ENCODE data around the gene MLPH.

Gene MLPH

GRCh38 chr2:237474442-237474911, 12.6 kb upstream of the MLPH start:
- Histone ChIP-seq H3K4me1 (ENCODE audit: insufficient read depth, low read length, poor library complexity, severe bottlenecking) (peaks cover 18% of the 10 kb centered on the region), H3K4me2 (ENCODE audit: low read depth, low read length, poor library complexity, severe bottlenecking) (peak overlapping the region; percentile 80), H3K4me3 (ENCODE audit: low read length, poor library complexity, severe bottlenecking) (peak overlapping the region; percentile 76), H3K9ac (ENCODE audit: low read depth, low read length, poor library complexity, severe bottlenecking) (peak overlapping the region; percentile 84), H3K27me3 (ENCODE audit: insufficient read depth, low read length, poor library complexity, severe bottlenecking) (peaks cover 9% of the 10 kb centered on the region), H3K9me3 (ENCODE audit: insufficient read depth, low read depth, low read length) (no peaks in the 10 kb centered on the region), H4K20me1 (ENCODE audit: insufficient read depth, low read length, poor library complexity, severe bottlenecking) (no peaks in the 10 kb centered on the region), H2AFZ (ENCODE audit: low read length) (no peak overlapping the region), H3F3A (ENCODE audit: low read depth) (no peaks in the 10 kb centered on the region), H3K36me3 (ENCODE audit: insufficient read depth, low read length) (no peaks in the 10 kb centered on the region), H3K9me2 (replicated peaks; ENCODE audit: low read depth, low read length) (no peaks in the 10 kb centered on the region), H3K79me2 (ENCODE audit: insufficient read depth, low read length) (no peaks in the 10 kb centered on the region)
- no peak for TF ChIP-seq EZH2phosphoT487 (IDR thresholded peaks at IDR 0.05; ENCODE audit: borderline replicate concordance)
- no peak for TF ChIP-seq CTCF (conservative IDR thresholded peaks at IDR 0.05; ENCODE audit: low read length)

- Histone ChIP-seq H4K20me1 (ENCODE audit: insufficient read depth, low read length, poor library complexity, severe bottlenecking) (no peaks in the 10 kb centered on the region), H2AFZ (ENCODE audit: low read length) (peak overlapping the region; percentile 89), H3K9me2 (replicated peaks; ENCODE audit: low read depth, low read length) (no peaks in the 10 kb centered on the region), H3K79me2 (ENCODE audit: insufficient read depth, low read length) (no peaks in the 10 kb centered on the region), H3F3A (ENCODE audit: low read depth) (no peaks in the 10 kb centered on the region), H3K4me1 (ENCODE audit: insufficient read depth, low read length, poor library complexity, severe bottlenecking) (peaks cover 18% of the 10 kb centered on the region), H3K4me2 (ENCODE audit: low read depth, low read length, poor library complexity, severe bottlenecking) (peak overlapping the region; percentile 80), H3K36me3 (ENCODE audit: insufficient read depth, low read length) (no peaks in the 10 kb centered on the region), H3K9me3 (ENCODE audit: insufficient read depth, low read depth, low read length) (no peaks in the 10 kb centered on the region), H3K9ac (ENCODE audit: low read depth, low read length, poor library complexity, severe bottlenecking) (peak overlapping the region; percentile 84), H3K4me3 (ENCODE audit: low read length, poor library complexity, severe bottlenecking) (peak overlapping the region; percentile 76), H3K27me3 (ENCODE audit: insufficient read depth, low read length, poor library complexity, severe bottlenecking) (peaks cover 9% of the 10 kb centered on the region)
- TF ChIP-seq EZH2phosphoT487 (IDR thresholded peaks at IDR 0.05; ENCODE audit: borderline replicate concordance) (no peak), CTCF (conservative IDR thresholded peaks at IDR 0.05; ENCODE audit: low read length) (peak; percentile 73)
Observed at GRCh38 chr2:237474931-237475703, 11.9 kb upstream of the MLPH start.

- Histone ChIP-seq H3K4me2 (ENCODE audit: low read depth, low read length, poor library complexity, severe bottlenecking) (peak overlapping the region; percentile 76), H3K4me1 (ENCODE audit: insufficient read depth, low read length, poor library complexity, severe bottlenecking) (peaks cover 18% of the 10 kb centered on the region), H3K9me3 (ENCODE audit: insufficient read depth, low read depth, low read length) (no peaks in the 10 kb centered on the region), H3K9me2 (replicated peaks; ENCODE audit: low read depth, low read length) (no peaks in the 10 kb centered on the region), H4K20me1 (ENCODE audit: insufficient read depth, low read length, poor library complexity, severe bottlenecking) (no peaks in the 10 kb centered on the region), H3F3A (ENCODE audit: low read depth) (no peaks in the 10 kb centered on the region), H3K4me3 (ENCODE audit: low read length, poor library complexity, severe bottlenecking) (peak overlapping the region; percentile 76), H3K36me3 (ENCODE audit: insufficient read depth, low read length) (no peaks in the 10 kb centered on the region), H3K79me2 (ENCODE audit: insufficient read depth, low read length) (no peaks in the 10 kb centered on the region), H3K27me3 (ENCODE audit: insufficient read depth, low read length, poor library complexity, severe bottlenecking) (peaks cover 9% of the 10 kb centered on the region), H3K9ac (ENCODE audit: low read depth, low read length, poor library complexity, severe bottlenecking) (peak overlapping the region; percentile 84), H2AFZ (ENCODE audit: low read length) (peak overlapping the region; percentile 89)
- TF ChIP-seq EZH2phosphoT487 (IDR thresholded peaks at IDR 0.05; ENCODE audit: borderline replicate concordance) (no peak), CTCF (conservative IDR thresholded peaks at IDR 0.05; ENCODE audit: low read length) (peak; percentile 34; the same call in 1 of the 2 replicates)
Observed at GRCh38 chr2:237475704-237476141, 11.3 kb upstream of the MLPH start.
